ENCODE results near the gene SMIM8. TPM values are rescaled to one million over a fixed set of nuclear protein-coding genes. Genes with fewer than 3 reads are reported as not detected.

SMIM8 gene
- total RNA-seq, 1 experiment from 2014 or later, result 3.2 TPM

- Mint-ChIP-seq H3K36me3 (ENCODE audit: insufficient read depth, unreplicated experiment) (peaks cover 6% of the 10 kb centered on the region), H3K27ac (ENCODE audit: low read depth, unreplicated experiment) (no peak overlapping the region), H3K9me3 (ENCODE audit: unreplicated experiment) (no peaks in the 10 kb centered on the region), H3K4me3 (ENCODE audit: unreplicated experiment) (no peak overlapping the region), H3K27me3 (ENCODE audit: insufficient read depth, unreplicated experiment) (no peaks in the 10 kb centered on the region), H3K4me1 (ENCODE audit: insufficient read depth, unreplicated experiment) (peaks cover 14% of the 10 kb centered on the region)
- no peak for DNase-seq (ENCODE audit: unreplicated experiment)
- no peak for TF ChIP-seq CTCF (IDR thresholded peaks at IDR 0.05; ENCODE audit: unreplicated experiment)
- ChIA-PET POLR2A (no interaction called here), CTCF (no interaction called here)
- no TSS peak for BruUV-seq (replicated peaks)
- intact Hi-C loops (cut with micrococcal nuclease), result no loop called here
Observed at GRCh38 chr6:87333033-87333432, 10.6 kb downstream of the SMIM8 start.

- intact Hi-C loops (cut with micrococcal nuclease), result no loop called here
- ChIA-PET POLR2A (no interaction called here), CTCF (no interaction called here)
- no peaks in the 10 kb centered on the region for H3K27me3 Mint-ChIP-seq (ENCODE audit: insufficient read depth, unreplicated experiment)
- H3K4me3 Mint-ChIP-seq (ENCODE audit: unreplicated experiment), result no peak overlapping the region
- no peak overlapping the region for H3K27ac Mint-ChIP-seq (ENCODE audit: low read depth, unreplicated experiment)
- peak; percentile 53 for DNase-seq (ENCODE audit: unreplicated experiment)
- H3K9me3 Mint-ChIP-seq (ENCODE audit: unreplicated experiment), result no peaks in the 10 kb centered on the region
- H3K36me3 Mint-ChIP-seq (ENCODE audit: insufficient read depth, unreplicated experiment), result peaks cover 6% of the 10 kb centered on the region
- TF ChIP-seq CTCF (IDR thresholded peaks at IDR 0.05; ENCODE audit: unreplicated experiment), result no peak
- H3K4me1 Mint-ChIP-seq (ENCODE audit: insufficient read depth, unreplicated experiment), result peaks cover 14% of the 10 kb centered on the region
- no TSS peak for BruUV-seq (replicated peaks)
Observed at GRCh38 chr6:87333591-87334181, 11.3 kb downstream of the SMIM8 start.

GRCh38 chr6:87334683-87335082 is 12.3 kb downstream of the SMIM8 start:
- Mint-ChIP-seq H3K36me3 (ENCODE audit: insufficient read depth, unreplicated experiment) (peaks cover 6% of the 10 kb centered on the region), H3K4me3 (ENCODE audit: unreplicated experiment) (no peak overlapping the region), H3K9me3 (ENCODE audit: unreplicated experiment) (no peaks in the 10 kb centered on the region), H3K27me3 (ENCODE audit: insufficient read depth, unreplicated experiment) (no peaks in the 10 kb centered on the region), H3K27ac (ENCODE audit: low read depth, unreplicated experiment) (no peak overlapping the region), H3K4me1 (ENCODE audit: insufficient read depth, unreplicated experiment) (peaks cover 14% of the 10 kb centered on the region)
- TF ChIP-seq CTCF (IDR thresholded peaks at IDR 0.05; ENCODE audit: unreplicated experiment), result no peak
- no peak for DNase-seq (ENCODE audit: unreplicated experiment)
- BruUV-seq (replicated peaks), result no TSS peak
- ChIA-PET CTCF (no interaction called here), POLR2A (no interaction called here)
- intact Hi-C loops (cut with micrococcal nuclease), result no loop called here

- TF ChIP-seq CTCF (IDR thresholded peaks at IDR 0.05; ENCODE audit: unreplicated experiment), result no peak
- no TSS peak for BruUV-seq (replicated peaks)
- ChIA-PET CTCF (interaction anchor here (0.6 to 1.2 kb wide), 3 partner anchors 9 to 15 kb away, joined by 3 to 6 read pairs (median 3); no protein-coding TSS in a partner anchor), POLR2A (no interaction called here)
- H3K9me3 Mint-ChIP-seq (ENCODE audit: unreplicated experiment), result no peaks in the 10 kb centered on the region
- no peak overlapping the region for H3K4me3 Mint-ChIP-seq (ENCODE audit: unreplicated experiment)
- H3K27ac Mint-ChIP-seq (ENCODE audit: low read depth, unreplicated experiment), result no peak overlapping the region
- no peaks in the 10 kb centered on the region for H3K27me3 Mint-ChIP-seq (ENCODE audit: insufficient read depth, unreplicated experiment)
- peaks cover 6% of the 10 kb centered on the region for H3K36me3 Mint-ChIP-seq (ENCODE audit: insufficient read depth, unreplicated experiment)
- DNase-seq (ENCODE audit: unreplicated experiment), result no peak
- H3K4me1 Mint-ChIP-seq (ENCODE audit: insufficient read depth, unreplicated experiment), result peaks cover 8% of the 10 kb centered on the region
- intact Hi-C loops (cut with micrococcal nuclease), result no loop called here
Observed at GRCh38 chr6:87336367-87336766, 14.0 kb downstream of the SMIM8 start.

All from MCF 10A (cell line).